Measurements from ENCODE around the gene TMX4. TPM values are rescaled to one million over a fixed set of nuclear protein-coding genes. Genes with fewer than 3 reads are reported as not detected.

TMX4 gene
- total RNA-seq, 1 experiment from 2014 or later, result 11.7 TPM

- Histone ChIP-seq H4K20me1 (ENCODE audit: control insufficient read depth, insufficient read depth, insufficient read length) (no peaks in the 10 kb centered on the region), H3K56ac (ENCODE audit: insufficient read length, low read depth, low read length) (no peak overlapping the region), H2BK20ac (ENCODE audit: low read depth, low read length, poor library complexity, severe bottlenecking) (no peak overlapping the region), H2AK5ac (ENCODE audit: insufficient read length, low read length) (no peak overlapping the region), H3K23ac (ENCODE audit: insufficient read length, low read depth, low read length) (no peak overlapping the region), H3K79me2 (ENCODE audit: insufficient read depth, low read length) (no peaks in the 10 kb centered on the region), H3K9ac (ENCODE audit: extremely low read depth, insufficient read length, low read length) (no peak overlapping the region), H2BK5ac (ENCODE audit: insufficient read length, low read length) (no peak overlapping the region), H3K23me2 (ENCODE audit: insufficient read length, low read depth, low read length, poor library complexity, severe bottlenecking) (no peaks in the 10 kb centered on the region), H4K8ac (replicated peaks; ENCODE audit: insufficient read length, low read depth, low read length) (no peak overlapping the region), H3K27ac (ENCODE audit: insufficient read length, low read depth, low read length) (no peak overlapping the region), H3T11ph (ENCODE audit: low read length) (no peak overlapping the region), H3K18ac (ENCODE audit: insufficient read length, low read depth, low read length) (no peak overlapping the region), H3K4ac (ENCODE audit: low read depth, low read length) (no peak overlapping the region), H2BK12ac (ENCODE audit: insufficient read length, low read depth, low read length) (no peak overlapping the region), H4K5ac (ENCODE audit: insufficient read length, low read depth, low read length) (no peak overlapping the region), H3K4me1 (ENCODE audit: insufficient read depth, low read length) (peaks cover 2% of the 10 kb centered on the region; the same call in 1 of the 2 replicates), H2AFZ (ENCODE audit: low read length) (no peak overlapping the region), H3K9me3 (ENCODE audit: control insufficient read depth, low read depth, low read length) (no peaks in the 10 kb centered on the region), H2BK15ac (ENCODE audit: low read depth, low read length) (no peak overlapping the region), H3K14ac (ENCODE audit: insufficient read depth, low read length) (no peak overlapping the region), H4K91ac (ENCODE audit: insufficient read length, low read depth, low read length) (no peak overlapping the region), H3K27me3 (ENCODE audit: insufficient read depth, low read length) (no peaks in the 10 kb centered on the region), H2BK120ac (ENCODE audit: low read depth, low read length, poor library complexity, severe bottlenecking) (no peak overlapping the region), H3K79me1 (ENCODE audit: insufficient read depth, low read depth, low read length, poor library complexity, severe bottlenecking) (no peaks in the 10 kb centered on the region), H3K4me2 (ENCODE audit: insufficient read depth, insufficient read length, low read length) (no peak overlapping the region)
- no CpG with 5 or more reads among the region's 4 CpGs for WGBS (ENCODE audit: extremely low coverage, insufficient read length, low lambda C conversion rate)
- Mint-ChIP-seq H3K27me3 (ENCODE audit: low read depth) (no peaks in the 10 kb centered on the region), H3K27ac (no peak overlapping the region), H3K4me1 (peaks cover 12 to 18% of the 10 kb centered on the region in 2 experiments), H3K36me3 (ENCODE audit: insufficient read depth in 1 of 3, low read depth in 3 of 3) (peaks cover 2 to 6% (median 3%) of the 10 kb centered on the region in 3 experiments; a peak in 5 of 7 replicates), H3K9me3 (no peaks in the 10 kb centered on the region), H3K4me3 (no peak overlapping the region)
- no peak for TF ChIP-seq CTCF (conservative IDR thresholded peaks at IDR 0.05)
- no peak for DNase-seq
Measured at GRCh38 chr20:7985916-7986315, 33.6 kb downstream of the TMX4 start.
